ENCODE results near the gene INTS1.

The INTS1 gene

GRCh38 chr7:1430056-1430845, 73.9 kb downstream of the INTS1 start:
- in situ Hi-C loops (cut with MboI; ENCODE audit: low pct_unique_long_range_greater_than_20kb, low sequenced_read_pairs) = no loop called here
- no peak for DNase-seq

DNA sequence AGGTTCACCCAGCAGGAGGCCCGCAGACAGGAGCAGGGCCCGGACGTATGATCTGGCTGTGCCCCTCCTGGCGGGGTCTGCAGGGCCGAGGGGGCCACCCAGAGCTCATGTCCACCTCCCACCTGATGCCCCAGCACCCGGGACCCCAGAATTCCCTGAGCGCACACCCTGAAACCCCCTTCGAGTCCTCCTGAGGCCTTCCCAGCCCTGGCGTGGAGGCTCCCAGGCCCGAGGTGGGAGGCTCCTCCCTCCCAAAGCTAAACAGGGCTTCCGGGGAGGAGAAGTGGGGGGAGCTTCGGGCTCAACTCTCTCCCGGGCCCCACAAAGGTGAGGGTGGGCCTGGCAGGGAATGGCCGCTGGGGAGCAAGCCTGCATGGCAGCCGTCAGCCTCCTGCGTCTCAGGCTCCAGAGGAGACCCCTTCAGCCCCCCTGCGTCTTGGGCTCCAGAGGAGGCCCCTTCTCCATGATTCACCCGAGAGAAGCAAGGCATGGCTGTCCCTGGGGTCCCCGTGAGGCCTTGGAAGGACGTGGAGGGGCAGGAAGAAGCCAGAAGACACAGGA, 75.2 kb downstream of the INTS1 start:
- DNase-seq = no peak

GRCh38 chr7:1427064-1427657, 77.0 kb downstream of the INTS1 start:
- in situ Hi-C loops (cut with MboI; ENCODE audit: low pct_unique_long_range_greater_than_20kb, low sequenced_read_pairs) = no loop called here
- DNase-seq = no peak

More for the DNA sequence above, 75.2 kb downstream of the INTS1 start:
- in situ Hi-C loops (cut with MboI; ENCODE audit: low pct_unique_long_range_greater_than_20kb, low sequenced_read_pairs) = no loop called here

DNA sequence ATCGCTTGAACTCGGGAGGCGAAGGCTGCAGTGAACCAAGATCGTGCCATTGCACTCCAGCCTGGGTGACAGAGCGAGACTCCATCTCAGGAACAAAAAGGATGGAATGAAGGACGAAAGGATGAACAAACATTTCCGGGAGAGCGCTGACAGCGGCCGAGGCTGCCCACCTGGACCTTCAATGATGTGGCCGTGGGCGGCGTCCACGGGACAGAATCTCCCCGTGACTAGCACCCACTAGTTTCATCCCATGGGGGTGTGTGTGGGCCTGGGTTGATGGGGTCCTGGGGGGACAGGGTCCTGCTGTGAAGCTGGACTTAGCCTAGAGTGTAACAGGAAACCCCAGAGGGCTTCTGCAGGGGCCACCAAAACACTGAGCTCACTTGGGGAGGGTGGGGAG, 77.7 kb downstream of the INTS1 start:
- no peak for DNase-seq
- in situ Hi-C loops (cut with MboI; ENCODE audit: low pct_unique_long_range_greater_than_20kb, low sequenced_read_pairs) = no loop called here

DNA sequence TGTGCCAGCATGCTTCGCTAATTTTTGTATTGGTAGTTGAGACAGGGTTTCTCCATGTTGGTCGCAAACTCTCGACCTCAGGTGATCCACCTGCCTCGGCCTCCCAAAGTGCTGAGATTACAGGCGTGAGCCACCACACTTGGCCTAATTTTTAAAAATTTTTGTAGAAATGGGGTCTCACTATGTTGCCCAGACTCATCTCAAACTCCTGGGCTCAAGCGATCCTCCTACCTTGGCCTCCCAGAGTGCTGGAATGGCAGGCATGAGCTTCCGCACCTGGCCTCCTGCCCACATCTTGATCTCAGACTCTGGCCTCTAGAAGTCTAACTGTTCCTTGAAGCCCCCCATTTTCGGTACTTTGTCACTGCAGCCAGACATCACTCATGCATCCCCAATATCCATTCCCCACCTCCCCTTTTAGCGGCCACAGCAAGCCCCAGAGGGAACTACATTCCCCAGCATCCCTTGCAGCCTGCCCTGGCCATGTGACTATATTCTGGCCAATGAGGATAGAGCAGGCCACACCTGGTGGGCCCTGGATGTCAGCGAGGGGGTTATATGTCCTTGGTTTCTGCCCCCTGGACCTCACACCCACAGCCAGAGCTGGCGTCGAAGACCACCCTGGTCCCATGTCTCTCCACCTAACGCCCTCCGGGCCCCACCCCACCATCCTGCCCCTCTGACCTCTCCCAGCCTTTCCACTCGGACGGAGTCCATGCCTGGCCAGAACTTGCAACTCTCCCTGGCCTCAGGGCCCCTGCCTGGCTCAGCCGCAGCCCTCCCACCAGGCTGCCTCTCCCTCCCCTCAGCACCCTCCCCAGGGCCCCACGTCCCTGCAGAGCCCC, 78.7 kb downstream of the INTS1 start:
- no peak for DNase-seq

GRCh38 chr7:1424041-1424440, 80.1 kb downstream of the INTS1 start:
- in situ Hi-C loops (cut with MboI; ENCODE audit: low pct_unique_long_range_greater_than_20kb, low sequenced_read_pairs) = no loop called here
- no peak for DNase-seq

More for the DNA sequence above, 78.7 kb downstream of the INTS1 start:
- in situ Hi-C loops (cut with MboI; ENCODE audit: low pct_unique_long_range_greater_than_20kb, low sequenced_read_pairs) = no loop called here

DNA sequence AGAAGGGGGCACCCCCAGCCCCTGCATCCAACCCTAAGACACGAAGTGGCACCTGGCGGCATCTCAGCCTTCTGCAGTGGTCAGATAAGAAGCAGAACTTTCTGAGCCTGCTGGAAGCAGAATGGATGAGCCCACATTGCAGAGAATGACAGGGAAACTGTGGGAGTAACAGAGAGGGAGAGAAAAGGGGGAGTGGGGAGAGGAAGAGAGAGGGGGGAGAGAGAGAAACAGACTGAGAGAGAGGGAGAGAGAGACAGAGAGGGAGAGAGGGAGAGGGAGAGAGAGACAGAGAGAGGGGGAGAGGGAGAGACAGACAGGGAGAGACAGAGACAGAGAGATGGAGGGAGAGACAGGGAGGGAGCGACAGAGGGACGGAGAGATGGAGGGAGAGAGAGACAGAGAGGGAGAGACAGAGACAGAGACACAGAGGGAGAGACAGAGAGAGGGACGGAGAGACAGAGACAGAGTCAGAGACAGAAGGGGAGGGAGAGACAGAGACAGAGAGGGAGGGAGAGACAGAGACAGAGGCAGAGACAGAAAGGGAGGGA, 80.9 kb downstream of the INTS1 start:
- in situ Hi-C loops (cut with MboI; ENCODE audit: low pct_unique_long_range_greater_than_20kb, low sequenced_read_pairs) = no loop called here
- no peak for DNase-seq

DNA sequence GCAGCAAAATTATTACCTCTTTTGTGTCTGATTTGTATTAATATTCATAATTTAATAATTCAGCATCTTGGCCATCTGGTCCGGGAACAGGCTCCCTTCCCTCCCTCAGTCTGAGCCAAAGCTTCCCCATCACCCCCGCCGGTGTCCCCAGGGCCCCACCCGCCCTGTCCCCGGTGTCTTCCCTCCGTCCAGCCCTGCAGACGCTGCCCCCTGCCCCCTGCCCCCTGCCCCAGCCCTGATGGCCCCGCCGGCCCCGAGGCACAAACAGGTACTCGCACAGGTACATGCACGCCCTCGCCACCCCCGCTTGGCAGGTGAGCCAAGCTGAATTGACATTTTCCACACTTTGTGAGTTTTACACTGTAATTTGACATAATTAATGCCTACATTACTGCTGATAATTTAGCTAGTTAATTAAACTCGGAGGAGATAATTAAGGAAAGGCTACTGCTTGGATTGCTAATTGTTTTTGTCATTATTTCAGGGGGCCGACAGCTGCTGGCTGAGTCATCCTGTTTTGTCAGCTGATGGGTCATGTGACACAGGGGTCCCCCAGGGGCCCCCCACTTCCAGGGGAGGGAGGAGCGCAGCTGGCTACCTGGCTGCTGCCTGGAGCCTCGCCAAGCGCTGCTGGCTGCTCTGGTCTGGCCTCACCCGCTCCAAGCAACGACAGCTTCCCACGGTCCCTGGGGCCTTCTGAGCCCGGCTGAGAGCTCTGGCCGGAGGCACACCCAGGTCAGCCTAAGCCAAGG, 81.5 kb downstream of the INTS1 start:
- in situ Hi-C loops (cut with MboI; ENCODE audit: low pct_unique_long_range_greater_than_20kb, low sequenced_read_pairs) = no loop called here
- no peak for DNase-seq

GRCh38 chr7:1421946-1422345, 82.2 kb downstream of the INTS1 start:
- in situ Hi-C loops (cut with MboI; ENCODE audit: low pct_unique_long_range_greater_than_20kb, low sequenced_read_pairs) = no loop called here
- DNase-seq = no peak

DNA sequence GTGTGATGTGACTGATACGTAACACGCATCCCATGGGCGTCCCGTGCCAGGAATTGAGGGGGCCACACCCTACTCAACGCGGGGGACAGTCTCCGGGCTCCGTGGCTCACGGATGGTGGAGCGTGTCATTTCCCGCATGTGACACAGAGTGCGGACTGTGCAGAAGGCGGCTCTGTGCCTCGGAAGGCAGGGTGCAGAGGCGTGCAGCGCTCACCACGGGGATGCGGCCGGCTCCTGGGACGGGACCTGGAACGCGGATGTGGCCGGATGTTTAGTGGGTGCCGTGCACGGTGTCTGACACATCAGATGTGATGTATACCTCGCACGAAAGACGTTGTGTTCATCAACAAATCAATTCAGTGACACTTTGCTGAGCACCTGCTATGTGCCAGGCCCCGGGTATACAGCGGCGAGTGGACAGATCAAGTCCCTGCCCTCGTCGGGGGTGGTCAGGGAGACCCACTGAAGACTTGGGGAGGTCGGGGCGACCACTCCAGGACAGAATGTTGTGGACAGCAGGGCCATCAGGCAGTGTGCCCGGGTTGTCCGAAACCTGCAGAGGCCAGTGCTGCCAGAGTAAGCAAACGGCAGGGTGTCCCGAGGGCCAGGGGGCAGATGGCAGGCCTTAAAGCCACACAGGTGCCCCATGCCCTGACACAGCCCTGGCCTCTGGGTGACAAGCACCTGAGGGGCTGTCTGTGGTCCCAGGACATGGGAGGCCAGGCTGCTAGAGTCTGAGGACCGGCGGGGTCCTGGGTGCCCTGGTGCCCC, 83.0 kb downstream of the INTS1 start:
- in situ Hi-C loops (cut with MboI; ENCODE audit: low pct_unique_long_range_greater_than_20kb, low sequenced_read_pairs) = no loop called here
- DNase-seq = no peak
